Fibroblast of mammary gland (primary cell): Measurements from ENCODE around the gene PKD1.

Experiments
- DNase-seq: peaks from one replicate; pipeline ENCODE4 v3.0.0-alpha.2; 2010; ENCODE audit warnings: low read depth
- H3K4me3 ChIP-seq: 2 replicates; pipeline ENCODE4 v1.5.1; 2011; ENCODE audit warnings: low read depth, mild to moderate bottlenecking, low read length, moderate library complexity; ENCODE audit not compliant: control insufficient read depth
- TF ChIP-seq, protein P1 (sequence below): conservative IDR thresholded peaks from 2 replicates; pipeline ENCODE4 v1.5.1; 2011; ENCODE audit warnings: low read depth, low read length, inconsistent platforms; ENCODE audit not compliant: control insufficient read depth, insufficient read depth

PKD1 gene

DNA sequence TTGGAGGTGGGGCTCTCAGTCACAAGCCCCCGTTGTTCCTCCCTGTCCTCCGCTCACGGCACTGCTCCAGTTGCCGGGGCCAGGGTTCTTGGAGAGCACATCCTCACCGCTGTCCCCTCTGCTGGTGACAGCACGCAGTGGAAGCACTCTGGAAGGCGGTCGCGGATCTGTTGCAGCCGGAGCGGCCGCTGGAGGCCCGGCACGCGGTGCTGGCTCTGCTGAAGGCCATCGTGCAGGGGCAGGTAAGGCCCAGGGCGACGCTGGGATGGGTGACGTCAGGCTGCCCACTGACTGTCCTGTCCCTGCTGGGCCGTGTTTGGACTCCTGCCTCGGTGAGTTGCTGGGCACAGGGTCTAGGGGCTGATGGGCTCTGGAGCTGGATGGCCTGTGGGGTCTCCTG, 82.5 kb downstream of the PKD1 start:
- TF ChIP-seq, protein P1, sequence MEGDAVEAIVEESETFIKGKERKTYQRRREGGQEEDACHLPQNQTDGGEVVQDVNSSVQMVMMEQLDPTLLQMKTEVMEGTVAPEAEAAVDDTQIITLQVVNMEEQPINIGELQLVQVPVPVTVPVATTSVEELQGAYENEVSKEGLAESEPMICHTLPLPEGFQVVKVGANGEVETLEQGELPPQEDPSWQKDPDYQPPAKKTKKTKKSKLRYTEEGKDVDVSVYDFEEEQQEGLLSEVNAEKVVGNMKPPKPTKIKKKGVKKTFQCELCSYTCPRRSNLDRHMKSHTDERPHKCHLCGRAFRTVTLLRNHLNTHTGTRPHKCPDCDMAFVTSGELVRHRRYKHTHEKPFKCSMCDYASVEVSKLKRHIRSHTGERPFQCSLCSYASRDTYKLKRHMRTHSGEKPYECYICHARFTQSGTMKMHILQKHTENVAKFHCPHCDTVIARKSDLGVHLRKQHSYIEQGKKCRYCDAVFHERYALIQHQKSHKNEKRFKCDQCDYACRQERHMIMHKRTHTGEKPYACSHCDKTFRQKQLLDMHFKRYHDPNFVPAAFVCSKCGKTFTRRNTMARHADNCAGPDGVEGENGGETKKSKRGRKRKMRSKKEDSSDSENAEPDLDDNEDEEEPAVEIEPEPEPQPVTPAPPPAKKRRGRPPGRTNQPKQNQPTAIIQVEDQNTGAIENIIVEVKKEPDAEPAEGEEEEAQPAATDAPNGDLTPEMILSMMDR, result no peak

DNA sequence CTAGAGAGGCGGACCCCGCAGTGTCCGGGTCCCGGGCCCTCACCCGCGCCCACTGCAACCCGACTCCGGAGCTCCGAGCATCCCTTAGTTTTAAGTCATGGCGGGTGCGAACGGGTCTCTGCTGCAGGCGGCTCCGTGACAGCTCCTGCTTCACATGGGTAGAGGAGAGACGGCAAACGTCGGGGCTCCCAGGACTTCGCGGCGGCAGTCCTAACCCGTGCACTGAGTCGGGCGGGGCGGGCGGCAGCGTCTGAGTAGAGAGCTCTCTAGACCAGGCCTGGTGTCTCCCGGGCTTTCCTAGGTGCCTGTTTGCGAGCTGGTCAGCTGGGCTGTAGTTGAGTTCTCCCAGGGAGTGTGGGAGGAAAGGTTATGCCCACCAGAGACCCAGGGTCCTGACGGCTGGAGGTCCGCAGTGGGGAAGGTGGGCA, 87.6 kb downstream of the PKD1 start:
- no peak for DNase-seq
- TF ChIP-seq, protein P1, result no peak
- H3K4me3 ChIP-seq, result peak overlapping the region; percentile 79

More for the DNA sequence above, 82.5 kb downstream of the PKD1 start:
- DNase-seq, result no peak
- no peak overlapping the region for H3K4me3 ChIP-seq

GRCh38 chr16:2047330-2048115, 88.2 kb downstream of the PKD1 start, which contains the start of the genes NTHL1 and TSC2:
NTHL1 (minus strand) TSS chr16:2047834; CDS start chr16:2047823, 11 bp downstream.
TSC2 (plus strand) TSS chr16:2047985; CDS start chr16:2048616, 631 bp downstream.
- H3K4me3 ChIP-seq, result peak within 1 kb of the TSS; percentile 79
- peak; percentile 94 for DNase-seq
- TF ChIP-seq, protein P1, result no peak

DNA sequence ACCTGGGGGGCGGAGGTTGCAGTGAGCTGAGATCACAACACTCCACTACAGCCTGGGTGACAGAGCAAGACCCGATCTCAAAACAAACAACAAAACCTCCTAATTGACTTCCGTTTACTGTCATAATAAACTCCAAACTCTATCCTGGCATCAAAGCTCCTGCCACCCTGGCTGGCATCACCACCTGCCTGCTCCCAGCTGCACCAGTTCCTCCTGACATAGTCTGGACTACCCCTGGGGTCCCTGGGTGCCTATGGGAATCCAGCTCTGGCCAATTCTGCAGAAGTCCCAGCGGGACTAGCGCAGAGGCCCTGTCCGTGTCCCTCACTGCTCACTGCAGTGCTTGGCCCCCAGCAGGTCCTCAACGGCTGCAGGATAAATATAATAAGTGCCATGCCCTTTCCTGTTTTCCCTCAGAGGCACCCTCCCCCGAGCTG, 88.8 kb downstream of the PKD1 start:
- TF ChIP-seq, protein P1, result no peak
- peak overlapping the region; percentile 79 for H3K4me3 ChIP-seq
- no peak for DNase-seq

DNA sequence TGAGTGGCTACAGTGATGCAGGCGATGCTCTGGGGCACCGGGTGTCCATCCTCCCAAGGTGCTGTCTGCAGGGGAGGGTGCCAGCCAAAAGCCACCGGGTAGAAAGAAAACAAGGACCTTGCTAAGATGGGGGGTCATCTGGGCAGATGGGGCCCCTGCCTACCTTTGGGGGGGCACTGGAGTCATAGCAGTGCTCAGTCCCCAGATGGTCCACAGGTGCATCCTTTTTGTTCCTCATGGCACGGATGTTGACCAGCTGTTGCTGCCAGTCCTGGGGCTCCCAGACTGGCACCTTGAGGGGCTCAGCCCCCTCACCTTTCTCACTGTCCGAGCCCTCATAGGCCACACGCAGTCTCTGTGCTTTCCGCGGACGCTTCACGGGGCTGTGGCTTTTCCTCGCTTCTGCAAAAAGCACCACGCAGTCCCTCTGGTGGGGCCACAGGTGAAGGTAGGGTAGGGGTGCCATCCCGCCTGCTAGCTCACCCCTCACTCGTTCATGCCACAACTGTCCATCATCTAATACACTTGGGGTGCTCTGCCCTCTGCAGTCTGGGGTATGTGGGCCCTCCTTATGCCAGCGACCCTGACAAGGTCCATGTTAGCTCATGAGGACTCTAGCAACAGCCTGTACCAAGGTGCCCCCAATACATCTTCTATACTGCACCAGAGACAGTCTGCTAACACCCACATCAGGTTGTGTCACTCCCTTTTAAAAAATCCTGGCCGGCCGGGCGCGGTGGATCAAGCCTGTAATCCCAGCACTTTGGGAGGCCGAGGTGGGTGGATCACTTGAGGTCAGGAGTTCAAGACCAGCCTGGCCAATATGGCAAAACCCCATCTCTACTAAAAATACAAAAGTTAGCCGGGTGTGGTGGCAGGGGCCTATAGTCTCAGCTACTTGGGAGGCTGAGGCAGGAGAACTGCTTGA, 89.5 kb downstream of the PKD1 start:
- TF ChIP-seq, protein P1, result no peak
- DNase-seq, result no peak
- H3K4me3 ChIP-seq, result no peak overlapping the region

DNA sequence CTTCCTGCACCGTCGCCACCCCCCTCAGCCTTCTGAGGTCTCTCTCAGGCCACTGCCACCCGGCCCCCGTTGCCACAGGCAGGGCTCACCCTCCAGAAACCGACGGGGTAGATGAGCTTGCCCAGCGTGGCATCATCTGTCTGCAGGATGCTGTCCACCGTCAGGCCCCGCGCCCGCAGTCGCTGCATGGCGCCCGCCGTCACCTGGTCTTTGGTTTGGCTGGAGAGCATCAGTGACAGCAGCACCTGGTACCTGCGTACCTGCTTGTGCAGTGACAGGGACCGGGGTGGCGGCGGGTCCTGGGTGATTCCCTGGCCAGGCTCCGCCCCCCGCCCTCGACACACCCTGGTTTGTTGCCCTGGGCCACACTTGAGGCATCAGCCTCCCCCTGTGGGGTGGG, 91.2 kb downstream of the PKD1 start:
- TF ChIP-seq, protein P1, result no peak
- no peak overlapping the region for H3K4me3 ChIP-seq
- DNase-seq, result no peak
